H4 (cell line): ENCODE measurements around the gene ABAT. TPM values are rescaled to one million over a fixed set of nuclear protein-coding genes. Genes with fewer than 3 reads are reported as not detected.

ENCODE experiments used
- DNase-seq: peaks from one replicate; pipeline ENCODE4 v3.0.0-alpha.2; 2015; ENCODE audit warnings: low spot score
- total RNA-seq: library from RNA; depleted of rRNA; stranded (reverse); fragments of >200 nt; shearing (Covaris generic); gene quantifications from 2 replicates; pipeline ENCODE4 v1.2.3, GENCODE V29; 2014

The ABAT gene
- total RNA-seq, 1 experiment from 2014 or later, result 2.0 TPM

DNA sequence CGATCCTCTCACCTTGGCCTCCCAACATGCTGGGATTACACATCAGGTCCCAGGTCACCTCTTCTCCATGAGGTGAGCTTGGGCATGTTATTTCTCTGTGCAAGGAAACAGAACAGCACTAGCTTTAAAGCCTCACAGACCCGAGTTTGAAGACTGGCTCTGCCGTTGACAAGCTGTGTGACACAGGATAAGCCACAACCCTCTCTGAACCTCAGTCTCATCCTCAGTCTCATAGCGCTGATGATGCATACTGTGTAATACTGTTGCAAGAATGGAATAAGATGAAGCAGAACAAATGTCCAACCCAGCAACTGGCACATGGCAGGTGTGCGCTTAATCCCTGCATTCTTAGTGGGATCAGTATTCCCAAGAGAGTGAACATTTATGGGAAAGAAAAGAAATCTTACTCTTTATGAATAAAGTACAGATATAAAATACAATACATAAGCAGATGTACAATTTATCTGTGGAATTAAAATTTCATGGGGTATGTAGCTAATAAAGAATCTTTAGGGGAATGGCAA, 43.5 kb downstream of the ABAT start:
- DNase-seq, result no peak

DNA sequence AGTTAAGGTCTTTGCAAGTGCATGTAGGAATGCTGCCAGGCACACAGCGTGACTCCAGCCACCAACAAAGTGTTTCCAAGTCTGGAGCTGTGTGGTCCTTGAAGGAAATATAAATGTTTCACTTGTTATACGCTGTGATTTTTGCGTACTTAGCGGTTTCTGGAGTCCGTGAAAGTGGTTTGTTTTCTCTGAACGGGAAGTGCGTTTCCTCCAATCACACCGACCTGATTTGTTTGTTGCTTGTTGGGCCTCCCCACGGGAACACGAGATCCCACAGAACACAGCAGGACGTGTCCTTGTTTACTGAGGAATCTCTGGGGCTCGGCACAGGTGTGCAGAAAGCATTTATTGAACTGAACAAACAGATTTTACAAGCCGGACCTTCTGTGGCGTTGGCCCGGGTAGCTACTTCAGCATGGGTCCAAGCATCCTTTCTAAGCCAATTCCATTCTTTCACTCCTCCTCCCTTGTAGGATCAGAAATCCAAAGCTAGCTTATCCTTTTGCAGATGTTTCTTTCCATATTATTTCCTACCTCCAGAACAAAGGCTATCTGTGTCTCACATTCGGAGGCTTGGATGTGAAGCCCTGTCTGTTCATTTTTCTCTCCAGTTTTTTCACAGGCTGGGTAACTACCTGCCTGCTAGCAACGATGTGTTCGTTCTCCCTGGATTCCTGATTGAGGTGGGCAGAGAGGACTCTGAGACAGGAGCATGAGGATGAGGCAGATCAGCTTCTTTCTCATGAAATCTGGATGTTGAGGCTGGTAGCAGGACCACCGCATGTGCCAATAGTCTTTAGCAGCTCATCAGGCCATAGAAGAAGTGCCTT, 44.6 kb downstream of the ABAT start:
- DNase-seq, result no peak

DNA sequence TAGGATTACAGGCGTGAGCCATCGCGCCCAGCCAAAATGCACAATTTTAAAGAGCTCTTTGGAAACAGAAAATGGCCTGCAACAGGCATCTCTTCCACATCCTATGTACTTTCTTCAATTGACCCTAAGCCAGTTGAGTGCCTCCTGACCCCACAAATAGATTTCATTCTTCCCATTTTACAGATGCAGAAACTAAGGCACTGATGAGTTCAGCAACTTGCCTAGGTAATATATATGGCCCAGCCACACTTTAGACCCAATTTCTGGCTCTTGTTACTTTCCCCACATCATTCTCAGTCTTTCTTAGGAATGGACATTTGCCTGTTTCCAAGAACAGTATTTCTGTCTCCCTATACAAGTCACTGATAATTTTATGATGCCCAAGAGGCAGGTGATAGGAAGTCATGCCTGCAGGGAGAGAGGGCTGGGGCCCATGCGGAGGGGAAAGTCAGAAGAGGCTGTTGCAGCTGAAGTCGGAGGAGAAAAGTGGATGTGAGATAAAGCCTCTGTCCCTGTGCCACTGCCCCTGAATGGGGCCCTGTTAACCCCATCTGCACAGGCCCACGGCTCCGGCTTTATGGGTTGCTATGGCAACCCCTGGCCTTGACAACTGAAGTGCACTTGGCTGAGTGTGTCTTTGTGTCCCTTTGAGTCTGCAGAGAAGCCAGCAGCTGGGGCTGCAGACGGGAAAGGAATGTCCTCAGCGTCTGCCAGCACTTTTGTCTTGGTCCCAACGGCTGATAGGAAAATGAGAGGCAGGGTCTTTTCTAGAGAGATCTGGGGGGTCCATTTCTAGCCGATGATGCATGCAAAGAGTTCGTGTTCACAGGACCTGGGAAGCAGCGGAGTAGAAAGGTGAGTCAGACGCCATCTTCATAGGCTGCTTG, 45.9 kb downstream of the ABAT start:
- no peak for DNase-seq

DNA sequence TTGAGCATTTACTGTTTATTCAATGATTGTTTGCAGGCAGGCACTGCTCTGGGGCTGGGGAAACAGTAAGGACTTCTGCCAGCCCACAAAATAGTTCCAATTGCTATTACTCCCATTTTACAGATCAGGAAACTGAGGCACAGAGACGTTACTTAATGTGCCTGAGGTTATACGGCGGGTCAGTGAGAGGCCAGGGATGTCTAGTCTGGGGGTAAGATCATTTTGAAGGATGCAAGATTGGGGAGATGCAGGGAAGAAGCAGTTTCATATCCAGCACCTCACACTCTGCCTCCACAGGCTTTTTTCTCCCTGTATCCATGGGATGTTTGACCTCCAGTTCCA, 46.5 kb downstream of the ABAT start:
- no peak for DNase-seq

DNA sequence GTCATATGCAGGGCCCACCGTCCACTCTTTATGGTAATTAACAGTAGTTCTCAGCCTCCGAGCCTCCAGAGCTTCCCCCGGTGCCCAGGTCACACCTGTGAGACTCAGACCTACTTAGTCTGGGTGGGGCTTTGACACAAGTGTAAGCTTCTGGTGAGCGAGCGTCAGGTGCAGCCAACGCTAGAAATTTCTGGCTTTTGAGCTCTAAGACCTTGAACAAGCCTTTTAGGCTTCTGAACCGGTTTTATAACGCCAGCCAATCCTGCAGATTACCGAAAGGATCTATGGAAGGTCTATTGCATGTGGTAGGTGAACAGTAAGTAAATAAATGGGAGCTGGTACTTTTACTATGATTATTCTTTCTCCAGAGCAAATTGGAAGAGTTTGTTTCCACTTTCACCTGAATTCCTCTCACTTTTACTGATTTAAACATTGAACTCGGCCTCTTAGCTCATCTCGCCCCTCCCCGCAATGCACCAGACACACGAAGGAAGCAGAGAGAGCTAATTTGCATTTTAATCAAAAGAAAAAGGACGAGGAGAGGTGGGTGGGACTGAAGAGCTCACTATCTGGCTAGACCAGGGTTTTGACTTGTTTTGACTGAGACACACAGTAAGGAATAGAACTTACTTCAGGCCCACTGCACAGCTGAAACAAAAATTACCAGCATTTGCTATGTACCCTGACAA, 47.1 kb downstream of the ABAT start:
- no peak for DNase-seq

DNA sequence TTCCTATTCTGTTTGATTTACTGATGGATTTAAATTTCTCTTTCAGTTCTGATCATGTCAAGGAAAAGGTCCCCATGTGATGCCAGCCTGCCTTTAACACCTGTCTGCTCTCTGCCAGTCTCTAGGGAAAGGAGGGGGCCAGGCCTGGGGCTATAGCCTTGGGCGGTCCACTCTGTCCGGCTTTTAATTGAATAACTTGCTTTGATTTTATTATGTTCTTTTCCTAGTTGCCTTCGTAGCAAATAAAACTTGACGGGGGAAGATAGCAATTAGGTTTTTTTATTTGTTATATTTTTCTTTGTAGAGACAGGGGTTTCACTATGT, 47.6 kb downstream of the ABAT start:
- no peak for DNase-seq

DNA sequence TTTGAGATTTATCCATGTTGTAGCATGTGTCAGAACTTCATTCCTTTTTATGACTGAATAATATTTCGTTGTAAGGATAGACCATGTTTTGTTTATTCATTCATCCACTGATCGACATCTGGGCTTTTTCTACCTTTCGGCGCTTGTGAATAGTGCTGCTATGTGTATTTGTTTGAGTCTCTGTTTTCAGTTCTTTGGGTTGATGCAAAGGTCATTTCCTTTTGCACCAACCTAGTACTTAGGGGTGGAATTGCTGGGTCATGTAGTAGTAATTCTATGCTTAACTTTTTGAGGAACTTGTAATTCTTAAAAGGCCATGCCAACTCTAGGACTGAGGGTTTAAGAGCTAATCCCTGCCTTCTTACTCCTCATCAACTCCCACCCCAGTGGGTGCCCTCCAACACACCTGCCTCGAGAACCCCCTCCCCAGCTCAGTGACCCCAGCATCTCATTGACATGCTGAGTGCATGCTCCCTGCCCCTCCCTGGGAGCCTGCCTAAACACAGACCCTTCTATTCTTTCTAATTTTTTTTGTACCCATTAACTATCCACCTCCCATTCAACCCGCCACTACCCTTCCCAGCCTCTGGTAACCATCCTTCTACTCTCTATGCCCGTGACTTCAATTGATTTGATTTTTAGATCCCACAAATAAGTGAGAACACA, 51.2 kb downstream of the ABAT start:
- DNase-seq, result no peak

DNA sequence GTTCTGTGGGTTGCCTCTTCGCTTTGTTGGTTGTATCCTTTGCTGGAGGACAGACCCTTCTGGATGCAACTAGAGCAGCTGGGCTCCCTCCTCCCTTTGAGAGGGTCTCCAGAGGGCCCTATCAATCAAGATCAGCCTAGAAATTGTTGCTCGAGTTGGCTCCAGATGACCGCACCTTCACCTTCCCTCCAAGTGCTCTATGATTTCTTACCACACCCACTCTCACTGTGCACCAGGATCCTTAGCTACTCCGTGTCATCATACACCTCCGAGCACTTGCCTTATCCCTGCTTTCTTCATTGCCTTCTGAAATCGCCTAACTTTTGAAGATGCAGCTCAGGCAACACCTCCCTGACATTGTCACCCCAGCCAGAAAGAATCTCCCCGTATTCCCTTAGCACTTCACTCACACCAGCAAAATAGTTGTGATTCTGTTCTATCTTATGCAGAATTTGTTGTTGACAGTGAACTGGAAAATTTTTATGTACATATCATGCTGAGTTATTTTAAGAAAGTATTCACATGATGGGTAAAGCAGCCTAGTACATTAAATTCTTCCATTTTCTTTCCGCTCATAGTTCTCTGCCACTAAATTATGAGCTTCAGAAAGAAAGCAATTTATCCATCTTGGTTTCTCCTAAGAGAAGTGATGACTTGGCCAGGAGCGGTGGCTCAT, 52.9 kb downstream of the ABAT start:
- DNase-seq, result no peak

DNA sequence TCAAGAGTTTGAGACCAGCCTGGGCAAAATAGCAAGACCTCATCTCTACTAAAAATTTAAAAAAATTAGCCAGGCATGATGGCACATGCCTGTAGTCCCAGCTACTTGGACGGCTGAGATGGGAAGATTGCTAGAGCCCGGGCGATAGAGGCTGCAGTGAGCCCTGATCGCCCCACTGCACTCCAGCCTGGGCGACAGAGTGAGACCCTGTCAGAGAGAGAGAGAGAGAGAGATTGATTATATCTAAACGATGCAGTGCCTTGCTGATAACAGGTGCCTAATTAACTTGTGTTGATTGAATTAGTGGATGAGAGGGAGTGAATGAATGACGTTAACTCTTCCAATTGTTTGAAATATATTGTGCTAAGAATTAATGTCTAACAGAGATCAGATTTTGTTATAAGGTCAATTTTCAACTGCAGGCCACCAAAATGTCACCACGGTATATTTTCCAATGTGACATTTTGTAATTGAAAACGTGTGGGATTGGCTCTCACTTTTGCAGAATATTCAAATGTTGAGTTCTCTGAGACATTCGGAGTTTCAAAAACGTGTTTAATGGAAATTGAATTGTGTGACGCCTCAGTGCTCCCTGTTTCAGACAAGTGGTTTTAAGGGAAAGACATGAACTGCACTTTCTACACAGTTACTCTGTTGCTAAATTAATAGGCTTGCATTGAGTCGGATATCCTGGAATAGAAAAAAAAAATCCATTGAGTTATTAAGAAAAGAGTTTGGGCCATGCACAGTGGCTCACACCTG, 53.6 kb downstream of the ABAT start:
- DNase-seq, result no peak

DNA sequence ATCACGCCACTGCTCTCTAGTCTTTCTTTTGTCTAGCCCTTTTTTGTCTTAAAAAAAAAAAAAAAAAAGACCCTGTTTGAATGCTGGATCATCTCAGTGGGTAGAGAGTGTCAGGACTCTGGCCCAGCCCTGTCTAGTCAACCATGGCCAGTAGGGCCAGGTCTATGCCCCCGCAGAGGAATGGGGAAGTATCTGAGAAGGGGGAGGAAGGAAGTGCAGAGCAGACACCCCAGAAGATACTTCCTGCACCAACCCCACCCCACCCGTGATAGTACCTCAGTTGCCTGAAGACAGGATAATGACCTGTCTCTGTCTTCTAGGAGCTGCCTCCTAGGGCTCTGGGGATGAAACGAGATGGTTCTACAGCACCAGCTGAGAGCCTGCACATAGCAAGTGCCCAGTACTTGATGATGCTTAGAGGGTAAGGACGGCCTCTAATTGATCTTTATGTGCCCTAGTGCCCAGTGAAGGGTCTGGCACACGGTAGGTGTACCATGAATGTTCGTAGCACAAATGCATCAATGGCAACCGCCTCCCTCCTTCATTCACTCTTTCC, 55.4 kb downstream of the ABAT start:
- DNase-seq, result no peak

DNA sequence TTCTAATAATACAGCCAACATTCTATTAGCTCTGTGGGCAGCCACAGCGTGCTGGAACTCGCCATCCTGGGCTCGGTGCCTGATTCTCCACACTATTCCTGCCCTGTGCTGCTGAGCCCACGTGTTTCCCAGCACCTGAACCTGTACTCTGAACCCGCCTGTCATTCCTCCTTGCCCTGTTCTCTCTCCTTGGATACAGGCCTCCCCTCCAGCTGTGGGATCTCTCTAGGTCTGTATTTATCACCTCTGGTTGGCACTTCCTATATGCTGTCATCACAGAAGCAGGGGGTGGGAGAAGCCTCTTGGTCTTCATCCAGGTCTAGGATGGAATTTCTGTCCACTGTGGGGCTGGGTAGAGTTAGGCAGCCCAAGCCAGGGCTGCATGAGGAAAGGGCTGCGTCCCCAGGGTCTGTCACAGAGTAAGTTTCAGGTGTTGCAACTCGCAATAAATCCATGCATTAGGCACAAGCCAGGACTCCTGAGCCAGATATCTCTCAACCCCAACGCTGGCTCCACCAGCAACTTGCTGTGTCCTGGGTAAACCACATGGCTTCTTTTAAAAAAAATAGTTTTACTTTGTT, 56.0 kb downstream of the ABAT start:
- no peak for DNase-seq

DNA sequence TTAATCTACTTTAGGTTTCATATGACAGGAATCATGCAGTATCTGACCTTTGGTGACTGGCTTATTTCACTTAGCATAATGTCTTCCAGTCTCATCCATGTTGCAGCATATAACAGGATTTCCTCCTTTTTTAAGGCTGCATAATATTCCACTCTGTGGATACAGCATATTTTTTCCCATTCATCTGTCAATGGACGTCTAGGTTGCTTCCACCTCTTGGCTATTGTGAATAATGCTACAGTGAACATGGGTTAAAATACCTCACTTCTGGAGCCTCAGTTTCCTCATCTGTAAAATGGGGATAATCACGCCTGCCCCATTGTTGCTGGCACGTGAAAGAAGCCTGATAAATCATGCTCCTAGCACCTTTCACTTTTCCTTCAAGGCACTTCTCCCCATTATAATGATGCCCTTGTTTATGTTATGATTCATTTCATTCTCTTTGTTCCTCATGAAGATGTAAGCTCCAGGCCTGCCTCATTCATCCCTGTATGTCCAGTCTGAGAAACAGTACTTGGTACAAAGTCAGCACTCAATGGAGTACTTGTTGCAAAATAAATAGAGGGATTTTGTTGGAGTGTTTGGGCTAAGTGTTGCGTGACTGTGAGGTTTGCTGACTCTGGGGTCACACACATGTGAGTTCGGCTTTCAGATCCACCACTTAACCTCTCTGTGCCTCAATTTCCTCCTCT, 59.6 kb downstream of the ABAT start:
- no peak for DNase-seq

DNA sequence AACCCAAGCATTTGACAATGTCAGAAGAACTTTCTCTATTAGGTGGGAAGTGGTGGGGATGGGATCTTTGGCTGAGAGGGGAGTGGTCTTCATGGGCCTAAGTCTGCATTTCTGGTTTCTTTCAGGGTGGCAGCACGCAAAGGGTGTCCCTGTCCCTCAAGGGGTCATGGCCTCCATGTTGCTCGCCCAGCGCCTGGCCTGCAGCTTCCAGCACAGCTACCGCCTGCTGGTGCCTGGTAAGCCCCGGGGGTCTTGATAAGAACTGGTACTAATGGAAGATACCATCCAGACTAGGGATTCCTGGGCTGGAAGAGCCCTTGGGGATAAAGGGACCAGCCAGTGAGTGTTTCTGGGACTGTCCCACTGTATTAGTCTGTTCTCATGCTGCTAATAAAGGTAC, 61.2 kb downstream of the ABAT start:
- DNase-seq, result no peak

DNA sequence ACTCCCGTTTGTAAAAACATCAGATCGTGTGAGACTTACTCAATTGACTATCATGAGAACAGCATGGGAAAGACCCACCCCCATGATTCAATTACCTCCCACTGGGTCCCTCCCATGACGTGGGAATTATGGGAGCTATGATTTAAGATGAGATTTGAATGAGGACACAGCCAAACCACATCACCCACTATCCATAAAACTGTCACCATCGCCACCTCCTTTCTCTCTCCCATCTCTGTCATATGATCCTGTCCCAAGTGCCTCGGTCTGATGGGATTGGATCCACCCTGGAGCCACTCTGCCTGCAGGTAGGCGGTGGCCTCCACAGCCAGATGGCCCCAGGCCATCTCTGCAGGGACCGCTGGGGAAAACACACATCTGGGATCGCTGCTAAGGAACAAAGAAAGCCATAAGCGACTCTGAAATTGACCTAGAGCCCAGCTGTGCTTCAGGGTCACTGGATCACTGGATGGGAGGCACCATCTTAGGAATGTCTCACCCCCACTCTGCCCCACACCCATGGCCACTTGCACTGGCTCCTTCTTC, 61.8 kb downstream of the ABAT start:
- DNase-seq, result no peak

DNA sequence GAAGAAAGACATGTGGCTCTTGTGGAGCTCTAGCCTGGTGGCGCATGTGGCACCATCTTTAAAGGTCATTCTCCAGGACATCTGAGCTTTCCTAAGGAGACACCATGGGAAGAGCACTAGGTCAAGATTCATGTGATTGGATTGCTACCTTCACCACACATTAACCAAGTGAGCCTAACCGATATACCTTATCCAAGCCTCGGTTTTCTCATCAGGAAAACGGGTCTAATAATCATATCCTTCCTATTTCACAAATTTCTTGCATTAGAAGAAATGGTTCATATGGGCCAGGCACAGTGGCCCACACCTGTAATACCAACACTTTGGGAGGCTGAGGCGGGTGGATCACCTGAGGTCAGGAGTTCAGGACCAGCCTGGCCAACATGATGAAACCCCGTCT, 64.7 kb downstream of the ABAT start:
- DNase-seq, result no peak

DNA sequence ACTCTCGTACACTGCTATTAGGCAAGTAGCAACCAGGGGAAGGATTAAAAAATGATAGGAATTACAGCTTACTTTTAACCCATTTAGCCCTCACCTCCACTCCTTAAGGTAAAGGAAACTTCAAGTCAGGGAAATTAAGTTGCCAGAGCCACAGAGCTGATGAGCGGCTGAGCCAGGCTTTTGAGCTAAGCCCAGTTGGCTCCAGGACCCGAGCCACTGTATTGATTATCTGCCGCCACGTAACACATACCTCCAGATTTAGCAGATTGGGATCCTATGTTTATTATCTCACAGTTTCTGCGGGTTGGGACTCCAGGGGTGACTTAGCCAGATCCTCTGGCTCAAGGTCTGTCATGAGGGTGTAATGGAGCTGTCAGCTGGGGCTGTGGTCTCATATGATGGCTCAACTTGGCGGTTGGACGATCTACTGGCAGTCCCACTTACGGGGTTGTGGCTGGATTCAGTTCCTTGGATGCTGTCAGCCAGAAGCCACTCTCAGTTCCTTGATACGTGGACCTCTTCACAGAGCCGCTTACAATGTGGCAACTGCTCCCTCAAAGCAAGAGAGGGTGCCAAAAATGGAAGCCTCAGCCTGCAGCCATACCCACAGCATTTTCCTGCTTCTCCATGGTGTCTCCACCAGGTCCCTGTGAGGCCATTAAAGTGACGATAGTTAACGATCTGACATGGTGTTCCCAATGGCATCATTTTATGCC, 65.7 kb downstream of the ABAT start:
- no peak for DNase-seq

DNA sequence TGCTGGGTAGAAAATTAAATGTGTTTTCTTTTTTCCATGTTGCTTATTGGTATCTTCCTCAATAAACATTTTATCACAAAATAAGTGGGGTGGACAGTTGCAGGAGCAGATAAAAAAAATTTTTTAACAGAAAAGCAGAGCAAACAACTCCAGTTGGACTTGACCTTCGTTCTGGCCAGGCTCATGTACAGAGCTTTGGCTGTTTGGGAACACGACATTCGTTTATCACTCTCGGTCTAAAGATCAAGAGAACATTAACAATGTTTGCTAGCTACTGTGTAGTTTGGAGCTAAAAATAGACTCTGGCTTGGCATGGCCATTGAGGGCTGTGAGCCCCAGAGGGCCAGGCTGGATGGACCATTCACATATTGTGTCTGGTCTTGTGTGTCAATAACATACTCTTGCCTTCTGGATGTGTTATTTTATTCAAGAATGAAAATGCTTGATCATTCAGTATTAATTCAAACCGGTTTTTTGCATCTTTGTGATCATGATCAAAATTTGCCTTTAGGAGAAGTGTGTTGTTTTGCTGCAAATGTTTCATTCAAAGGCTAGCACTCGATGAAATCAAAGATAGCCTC, 66.4 kb downstream of the ABAT start:
- DNase-seq, result no peak

DNA sequence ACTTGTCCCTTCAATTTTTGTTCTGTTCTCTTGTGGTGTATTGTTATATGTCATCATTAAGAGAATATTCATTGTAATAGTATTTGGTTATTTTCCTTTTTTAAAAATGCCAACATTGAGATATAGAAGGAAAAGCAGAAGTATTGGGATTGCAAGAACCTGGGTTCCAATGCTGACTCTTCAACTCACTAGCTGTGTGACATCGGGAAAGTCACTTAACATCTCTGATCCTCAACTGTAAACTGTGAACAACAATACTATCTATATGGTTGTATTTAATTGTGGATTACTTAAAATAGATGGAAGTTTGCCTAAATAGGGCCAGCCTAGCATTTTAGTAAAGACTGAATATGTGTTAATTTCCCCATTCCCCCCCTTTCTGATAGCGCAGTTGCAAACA, 67.2 kb downstream of the ABAT start:
- no peak for DNase-seq
